HTR-8/SVneo (cell line): ENCODE data around the gene NME3.

Experiments used
- DNase-seq: peaks from one replicate; pipeline ENCODE4 v3.0.0; 2011; ENCODE audit warnings: low spot score, mixed read lengths; ENCODE audit not compliant: insufficient read length
- FAIRE-seq: peaks from 2 replicates; lab custom pipeline; 2011; peaks lifted over from hg19 to GRCh38; lab: Jason Lieb, UNC

Gene NME3

GRCh38 chr16:1794221-1794871 is 23.0 kb upstream of the NME3 start:
- DNase-seq (no peak), FAIRE-seq (no peak)

GRCh38 chr16:1793578-1794220 is 22.4 kb upstream of the NME3 start, which contains the start of gene IGFALS:
IGFALS (minus strand) TSS chr16:1793705; CDS start chr16:1793652, 53 bp downstream.
- FAIRE-seq (no peak), DNase-seq (no peak)

- FAIRE-seq (no peak), DNase-seq (no peak)
Observed at GRCh38 chr16:1792836-1793577, 21.7 kb upstream of the NME3 start.

- no peak for FAIRE-seq
- DNase-seq: no peak
Observed at GRCh38 chr16:1791943-1792812, 20.8 kb upstream of the NME3 start.

GRCh38 chr16:1791256-1791942 is 20.1 kb upstream of the NME3 start:
- FAIRE-seq: no peak
- DNase-seq: no peak

GRCh38 chr16:1790611-1791255 is 19.4 kb upstream of the NME3 start:
- no peak for FAIRE-seq
- no peak for DNase-seq

- FAIRE-seq: no peak
- no peak for DNase-seq
Observed at GRCh38 chr16:1790261-1790610, 18.9 kb upstream of the NME3 start.

- DNase-seq: no peak
- FAIRE-seq: no peak
Observed at GRCh38 chr16:1789643-1790045, 18.3 kb upstream of the NME3 start.

- FAIRE-seq: no peak
Observed at GRCh38 chr16:1788708-1789100, 17.4 kb upstream of the NME3 start.

GRCh38 chr16:1788095-1788707 is 16.9 kb upstream of the NME3 start:
- FAIRE-seq: no peak
- no peak for DNase-seq

More at GRCh38 chr16:1788708-1789100, 17.4 kb upstream of the NME3 start:
- no peak for DNase-seq

GRCh38 chr16:1787322-1788094 is 16.2 kb upstream of the NME3 start:
- FAIRE-seq (no peak), DNase-seq (no peak)

- DNase-seq (no peak), FAIRE-seq (no peak)
Observed at GRCh38 chr16:1787056-1787321, 15.6 kb upstream of the NME3 start.

GRCh38 chr16:1786242-1787055 is 15.1 kb upstream of the NME3 start:
- FAIRE-seq: no peak

GRCh38 chr16:1785846-1786170 is 14.5 kb upstream of the NME3 start:
- DNase-seq (no peak), FAIRE-seq (no peak)

More at GRCh38 chr16:1786242-1787055, 15.1 kb upstream of the NME3 start:
- no peak for DNase-seq

- no peak for DNase-seq
- no peak for FAIRE-seq
Observed at GRCh38 chr16:1784977-1785845, 13.9 kb upstream of the NME3 start.

- FAIRE-seq: peak; percentile 99
- peak; percentile 99 for DNase-seq
Observed at GRCh38 chr16:1782408-1783264, 11.3 kb upstream of the NME3 start, which contains the start of the genes NUBP2 and SPSB3. NUBP2 (plus strand) TSS chr16:1782960; CDS start chr16:1783021, 61 bp downstream. SPSB3 (minus strand) TSS chr16:1782571; CDS start chr16:1781483, 1,088 bp downstream.
